ENCODE data around the gene RIC8B.

Gene RIC8B

GRCh38 chr12:106759526-106760183 is 14.8 kb upstream of the RIC8B start:
- DNase-seq: no peak

DNA sequence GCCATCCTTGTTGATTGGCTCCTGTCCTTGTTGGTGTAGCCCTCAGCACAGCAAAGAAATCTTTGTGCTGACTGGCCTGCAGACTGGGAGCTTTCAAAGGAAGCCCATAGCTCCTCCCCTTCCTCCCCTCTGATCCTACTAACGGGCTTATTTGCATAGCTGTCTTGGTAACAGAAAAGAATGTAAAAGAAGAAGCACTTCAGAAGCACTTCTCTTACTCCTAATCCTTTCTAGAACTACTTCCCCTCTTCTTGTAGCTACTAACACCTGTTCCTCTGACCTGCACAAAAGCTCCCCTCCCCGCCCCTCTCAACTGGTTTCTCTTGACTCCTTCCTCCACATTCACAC is 14.3 kb upstream of the RIC8B start:
- no peak for DNase-seq

DNA sequence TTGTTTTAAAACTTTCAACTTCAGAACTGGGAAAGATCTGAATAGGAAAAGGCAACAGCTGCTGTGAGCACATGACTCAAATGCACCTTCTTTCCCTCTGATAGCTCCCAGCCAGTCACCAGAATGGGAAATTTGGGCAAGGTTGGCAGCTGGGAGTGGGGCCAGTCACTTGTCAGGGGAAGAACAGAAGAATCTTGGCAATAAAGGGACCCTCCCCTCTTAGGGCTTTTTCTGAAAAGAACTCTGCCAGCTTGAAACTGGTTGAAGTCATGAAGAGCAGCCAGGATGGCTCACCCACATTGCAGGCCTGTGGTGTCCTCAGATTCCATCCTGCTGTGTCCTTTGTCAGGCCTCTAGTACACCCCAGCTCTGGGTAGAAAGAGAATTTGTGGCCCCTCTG is 10.3 kb upstream of the RIC8B start:
- no peak for DNase-seq

GRCh38 chr12:106764738-106765137 is 9.7 kb upstream of the RIC8B start:
- DNase-seq: no peak

- no peak for DNase-seq
These were observed 8.1 kb upstream of the RIC8B start for GRCh38 chr12:106766393-106766826.

GRCh38 chr12:106767206-106767605 is 7.3 kb upstream of the RIC8B start:
- DNase-seq: no peak

GRCh38 chr12:106767954-106768822 is 6.3 kb upstream of the RIC8B start:
- DNase-seq: no peak

GRCh38 chr12:106769078-106769477 is 5.4 kb upstream of the RIC8B start:
- DNase-seq: no peak

DNA sequence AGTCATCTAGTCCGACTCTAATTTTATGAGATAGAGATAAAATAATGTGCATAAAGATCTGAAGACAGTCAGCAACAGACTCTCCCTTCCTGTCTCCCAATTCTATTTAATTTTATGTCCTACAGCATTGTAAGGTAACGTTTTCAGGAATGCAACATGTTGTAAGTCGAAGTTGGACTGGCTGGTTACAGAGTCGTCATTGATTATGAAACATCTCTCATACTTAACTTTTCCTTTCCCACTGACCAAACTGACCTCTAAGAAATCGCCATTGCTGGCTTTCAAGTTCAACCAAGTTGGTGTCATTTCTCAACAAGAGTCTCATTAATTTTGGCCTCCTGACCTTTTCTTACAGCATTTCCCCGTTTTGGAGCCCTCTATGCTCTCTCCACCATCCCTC is 4.9 kb upstream of the RIC8B start:
- no peak for DNase-seq

DNA sequence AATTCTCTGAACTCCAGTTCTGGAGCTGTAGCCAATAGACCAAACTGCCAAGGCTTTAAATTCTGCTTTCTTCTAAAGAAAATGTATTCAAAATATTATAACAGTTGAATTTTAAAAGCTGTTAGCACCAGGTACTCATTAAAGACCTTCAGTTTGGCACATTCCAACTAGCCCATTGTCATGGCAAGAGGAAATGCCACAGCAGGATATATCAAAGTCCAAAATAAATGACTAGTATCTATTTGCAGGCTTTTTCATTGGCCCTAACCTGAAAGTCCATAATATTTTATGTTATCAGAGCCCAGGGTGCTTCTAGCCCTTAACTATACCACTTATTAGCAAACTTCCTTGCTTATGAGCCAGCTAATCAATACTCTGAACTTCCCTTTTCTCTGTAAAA is 3.1 kb upstream of the RIC8B start:
- no peak for DNase-seq

DNA sequence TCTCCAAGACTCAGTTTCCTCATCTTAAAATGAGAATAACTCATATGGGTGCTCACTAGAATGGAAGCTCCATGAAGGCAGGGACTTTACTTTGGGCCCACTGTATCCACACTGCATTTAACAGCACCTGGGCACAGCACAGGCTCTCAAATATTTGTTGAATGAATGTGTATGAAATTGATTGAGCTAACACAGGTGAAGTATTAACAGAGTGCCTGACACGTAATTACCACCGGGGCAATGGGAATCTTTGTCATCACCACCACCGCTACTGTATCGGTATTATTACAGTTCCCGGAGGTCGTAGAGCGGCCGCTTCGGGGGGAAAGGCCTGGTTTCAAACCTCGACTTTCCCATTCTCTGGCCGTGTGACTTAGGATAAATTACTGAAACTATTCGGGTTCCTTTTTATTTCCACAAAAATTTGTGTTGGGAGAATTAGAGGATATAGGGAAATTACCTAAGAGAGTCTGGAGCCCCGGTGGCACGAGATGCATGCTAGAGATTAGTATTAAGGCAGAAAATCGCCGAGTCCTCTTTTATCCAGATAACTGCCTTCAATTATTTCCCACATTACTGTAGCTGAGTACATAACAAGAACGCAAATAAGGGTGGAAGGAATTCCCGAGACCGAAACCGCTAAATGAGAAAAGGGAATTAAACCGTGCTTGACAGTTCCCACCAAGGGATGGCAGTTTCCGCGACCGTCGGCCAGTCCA is 1.0 kb upstream of the RIC8B start:
- no peak for DNase-seq

GRCh38 chr12:106774808-106775524 is 484 bp downstream of the RIC8B start:
- DNase-seq: no peak

- DNase-seq: no peak
These were observed 2.4 kb downstream of the RIC8B start for GRCh38 chr12:106776897-106777296.

DNA sequence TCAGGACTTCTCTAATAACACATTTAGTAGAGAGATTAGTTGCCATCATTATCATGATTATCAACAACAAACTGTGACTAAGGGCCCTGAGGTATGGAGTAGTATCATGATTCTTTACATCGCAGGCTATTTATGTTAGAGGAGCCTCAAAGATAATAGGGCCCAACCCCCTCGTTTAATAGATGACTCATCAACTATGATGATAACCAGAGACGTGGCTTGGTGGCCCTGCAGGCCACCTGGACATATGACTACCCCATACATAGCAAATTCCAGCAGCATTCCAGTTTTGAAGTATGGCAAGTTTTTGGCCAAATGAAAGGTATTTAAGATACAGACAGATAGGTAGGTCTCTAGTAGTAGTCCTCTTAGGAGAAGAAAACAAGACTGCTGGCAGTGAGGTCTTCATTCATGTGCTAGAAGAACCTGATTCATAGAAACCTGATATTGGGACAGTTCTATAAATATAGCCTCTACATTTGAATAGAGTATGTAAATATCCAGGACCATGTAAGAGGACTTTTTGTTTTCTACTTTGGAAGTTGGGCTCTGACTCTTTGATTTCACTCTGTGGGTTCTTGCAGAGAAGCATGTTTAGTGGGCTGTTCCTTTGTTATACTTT is 5.6 kb downstream of the RIC8B start:
- DNase-seq: no peak

DNA sequence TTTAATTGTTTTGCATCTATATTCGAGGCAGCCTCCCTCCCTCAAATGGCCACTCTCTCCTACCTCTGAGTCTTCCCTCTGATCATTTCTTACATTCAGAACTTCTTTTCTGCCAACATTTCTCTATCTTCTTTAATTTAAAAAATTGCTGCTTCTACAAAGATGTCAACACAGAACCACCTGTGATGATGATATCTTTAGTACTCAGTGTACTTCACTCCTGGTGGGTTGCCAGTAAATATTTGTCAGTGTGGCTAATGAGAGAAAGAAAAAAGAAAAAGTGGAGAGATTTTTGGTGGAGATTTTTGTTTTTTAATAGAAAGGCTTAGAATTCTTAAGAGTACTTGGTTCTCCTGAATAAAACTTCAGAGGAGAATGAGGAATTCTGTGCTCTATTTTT is 8.1 kb downstream of the RIC8B start:
- no peak for DNase-seq

- no peak for DNase-seq
These were observed 9.0 kb downstream of the RIC8B start for GRCh38 chr12:106783515-106783914.

- DNase-seq: no peak
These were observed 15.5 kb downstream of the RIC8B start for GRCh38 chr12:106790020-106790419.

DNA sequence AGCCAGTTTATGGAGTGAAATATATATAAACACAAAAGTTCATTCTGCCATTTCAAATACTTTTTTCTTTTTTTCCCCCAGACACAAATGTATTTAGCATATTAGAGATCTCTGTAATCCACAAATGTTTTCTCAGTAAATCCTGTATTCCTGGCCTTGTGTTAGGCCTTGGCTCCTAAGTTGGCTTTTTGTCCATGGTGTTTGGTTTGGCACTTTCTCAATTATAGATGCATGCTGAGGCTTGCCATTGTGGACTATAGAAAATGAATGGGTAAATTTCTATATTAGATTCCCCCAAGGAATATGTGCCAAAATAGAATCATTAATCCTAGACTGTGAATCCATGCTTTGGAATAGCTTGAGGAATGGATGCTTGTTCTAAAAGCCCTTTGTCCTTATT is 17.0 kb downstream of the RIC8B start:
- no peak for DNase-seq

- no peak for DNase-seq
These were observed 19.9 kb downstream of the RIC8B start for GRCh38 chr12:106794369-106794768.

DNA sequence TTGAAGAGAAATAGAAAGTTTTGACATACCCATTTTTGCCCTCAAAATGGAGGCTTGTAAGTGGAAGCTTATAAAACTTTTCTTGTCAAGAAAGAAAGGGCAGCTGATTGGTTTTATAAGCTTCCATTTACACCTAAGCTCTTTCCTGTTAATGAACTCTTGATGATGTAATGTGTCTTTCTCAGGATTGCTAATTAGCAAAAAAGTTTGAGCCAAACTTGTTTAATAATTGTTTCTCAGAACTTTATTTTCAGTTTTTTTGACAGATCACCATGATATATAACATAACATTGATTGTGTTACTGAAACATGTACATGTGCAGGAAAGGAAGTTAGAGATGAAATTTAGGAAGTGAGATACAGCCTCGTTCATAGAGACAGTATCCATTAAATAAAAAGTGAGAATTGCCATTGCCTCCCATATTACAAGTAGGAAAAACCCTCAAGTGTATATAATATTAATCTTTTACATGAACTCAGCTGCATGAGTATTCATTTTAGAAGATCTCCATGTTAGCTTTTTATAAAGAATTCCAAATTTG is 26.8 kb downstream of the RIC8B start:
- no peak for DNase-seq

DNA sequence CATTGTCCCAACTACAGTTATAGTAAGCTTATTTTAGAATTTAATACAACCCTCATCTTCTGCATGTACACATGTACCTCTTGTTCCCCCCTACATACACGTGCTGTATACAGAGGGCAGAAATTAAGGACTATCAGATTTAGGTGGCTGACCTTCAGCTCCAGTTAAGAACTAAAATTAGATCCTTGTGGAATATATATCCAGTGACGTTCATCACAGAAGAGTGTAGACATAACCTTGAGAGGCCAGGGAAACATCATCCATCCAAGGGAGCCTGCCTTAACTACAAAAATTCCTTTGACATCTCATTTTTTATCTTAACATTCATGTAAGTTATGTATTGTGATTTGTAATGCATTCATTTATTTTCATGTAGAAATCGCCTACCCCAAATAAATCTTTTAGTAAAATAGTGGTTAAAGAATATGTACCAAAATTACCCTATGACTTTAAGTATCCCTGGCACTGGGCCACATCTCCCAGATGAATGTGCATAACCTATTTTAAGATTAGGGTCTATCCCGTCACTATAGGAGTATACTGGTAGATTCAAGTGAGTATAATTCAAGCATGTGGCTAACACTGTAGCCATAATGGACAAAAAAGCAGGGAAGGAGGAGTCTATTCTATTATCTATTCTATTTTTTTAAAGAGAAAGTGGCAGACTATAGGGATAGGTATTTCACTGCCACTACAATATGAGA is 27.5 kb downstream of the RIC8B start:
- DNase-seq: no peak

GRCh38 chr12:106804668-106805067 is 30.2 kb downstream of the RIC8B start:
- no peak for DNase-seq

Data from GF-D8 (cell line).